Esophagus squamous epithelium (tissue), 5 donors: Measurements from ENCODE around the gene ETV6. TPM values are rescaled to one million over a fixed set of nuclear protein-coding genes. Genes with fewer than 3 reads are reported as not detected.
A peak's percentile ranks its signal among the peaks of the same experiment; 100 is the strongest.

ENCODE experiments used
- DNase-seq: peaks from one replicate; lab custom pipeline; 2025; lab: John Stamatoyannopoulos, UW
- H3K27ac ChIP-seq, 4 donors: fragments of 200-600 bp; sonication (generic); one replicate each; pipeline ENCODE4 v1.5.1; 2016 to 2019; ENCODE audit warnings: mild to moderate bottlenecking in 1 of 4
- H3K27me3 ChIP-seq, 4 donors: fragments of 200-600 bp; sonication (generic); 1 replicate in 3 of 4; 2 replicates in 1 of 4; pipeline versions ENCODE4 v1.5.1 to v1.6.0; 2017 to 2021; ENCODE audit warnings: antibody characterized with exemption in 1 of 4
- H3K36me3 ChIP-seq, 3 donors: fragments of 200-600 bp; sonication (generic); one replicate each; pipeline ENCODE4 v1.5.1; 2016 to 2019
- H3K4me1 ChIP-seq, 3 donors: fragments of 200-600 bp; sonication (generic); one replicate each; pipeline ENCODE4 v1.5.1; 2017 to 2019
- H3K4me3 ChIP-seq, 4 donors: fragments of 200-600 bp; sonication (generic); 1 replicate in 3 of 4; 2 replicates in 1 of 4; pipeline ENCODE4 v1.5.1; 2016 to 2019; ENCODE audit warnings: mild to moderate bottlenecking in 2 of 4, moderate library complexity in 1 of 4
- H3K9me3 ChIP-seq, 3 donors: fragments of 200-600 bp; sonication (generic); one replicate each; pipeline ENCODE4 v1.5.1; 2016 to 2019
- CTCF ChIP-seq, 6 experiments: fragments of 450-650 bp in 4 of 6; fragments of 200-600 bp in 2 of 6; sonication (generic) in 2 of 6; IDR thresholded peaks; one replicate each; pipeline ENCODE4 v1.5.1; 2016 to 2019; ENCODE audit warnings: antibody characterized with exemption in 6 of 6, mild to moderate bottlenecking in 4 of 6, moderate library complexity in 4 of 6
- POLR2A ChIP-seq, 4 donors: fragments of 450-650 bp; IDR thresholded peaks; one replicate each; pipeline ENCODE4 v1.6.1; 2017; ENCODE audit warnings: antibody characterized with exemption in 4 of 4, mild to moderate bottlenecking in 4 of 4, moderate library complexity in 3 of 4
- WGBS, 2 donors: methylation state at CpG; one replicate each; pipeline ENCODE4 v1.1.5; 2018; 5-methylcytosine and 5-hydroxymethylcytosine counted together
- intact Hi-C: fragments of 100-400 bp; cut with DNase I; formaldehyde crosslinking; loops from one replicate; pipeline ENCODE4 v1.15.0; 2022
- total RNA-seq, 4 donors: library from RNA; depleted of rRNA; stranded (reverse); fragments of >200 nt; gene quantifications; one replicate each; pipeline ENCODE4 v1.1.0, GENCODE V29; 2016
- donor health status: DM: yes; HTN: yes; CAD: no.

ETV6 gene
- total RNA-seq, 4 donors from 2014 or later: 11.3 to 17.3 (median 13.8) TPM

GRCh38 chr12:11758510-11759493, 109.3 kb downstream of the ETV6 start:
- TF ChIP-seq POLR2A (IDR thresholded peaks at IDR 0.05): no peak
- TF ChIP-seq CTCF (IDR thresholded peaks at IDR 0.05): no peak
- WGBS, 2 donors: 43 to 64% methylated on average over 14 of the region's 14 CpGs
- H3K9me3 ChIP-seq: no peaks in the 10 kb centered on the region
- peak overlapping the region; percentile 64 to 90 (median 83) for H3K27ac ChIP-seq
- intact Hi-C loops: no loop called here
- H3K27me3 ChIP-seq: no peaks in the 10 kb centered on the region
- H3K36me3 ChIP-seq: peaks cover 0 to 37% (median 0%) of the 10 kb centered on the region in 3 donors
- H3K4me3 ChIP-seq: no peak overlapping the region
- peak; percentile 10 for DNase-seq
- H3K4me1 ChIP-seq: peaks cover 16 to 70% (median 21%) of the 10 kb centered on the region in 3 donors

- Histone ChIP-seq H3K36me3 (peaks cover 0 to 30% (median 0%) of the 10 kb centered on the region in 3 donors), H3K27ac (peak overlapping the region; percentile 64 to 90 (median 83)), H3K4me3 (no peak overlapping the region), H3K9me3 (no peaks in the 10 kb centered on the region), H3K27me3 (no peaks in the 10 kb centered on the region), H3K4me1 (peaks cover 16 to 69% (median 21%) of the 10 kb centered on the region in 3 donors)
- intact Hi-C loops: no loop called here
- 77 to 80% methylated on average over 5 of the region's 5 CpGs for WGBS, 2 donors
- no peak for DNase-seq
- TF ChIP-seq POLR2A (IDR thresholded peaks at IDR 0.05) (no peak), CTCF (IDR thresholded peaks at IDR 0.05) (no peak)
Observed at GRCh38 chr12:11759494-11759878, 110.0 kb downstream of the ETV6 start.

- peaks cover 16 to 70% (median 21%) of the 10 kb centered on the region in 3 donors for H3K4me1 ChIP-seq
- no peak overlapping the region for H3K4me3 ChIP-seq
- intact Hi-C loops: no loop called here
- 64 to 78% methylated on average over 3 of the region's 3 CpGs for WGBS, 2 donors
- no peak for TF ChIP-seq CTCF (IDR thresholded peaks at IDR 0.05)
- no peak for TF ChIP-seq POLR2A (IDR thresholded peaks at IDR 0.05)
- DNase-seq: no peak
- peaks cover 0 to 26% (median 0%) of the 10 kb centered on the region in 3 donors for H3K36me3 ChIP-seq
- H3K27me3 ChIP-seq: no peaks in the 10 kb centered on the region
- no peaks in the 10 kb centered on the region for H3K9me3 ChIP-seq
- H3K27ac ChIP-seq: peak overlapping the region; percentile 64 to 90 (median 83)
Observed at GRCh38 chr12:11759899-11760298, 110.4 kb downstream of the ETV6 start.

- intact Hi-C loops: no loop called here
- H3K9me3 ChIP-seq: no peaks in the 10 kb centered on the region
- H3K4me1 ChIP-seq: peaks cover 16 to 70% (median 32%) of the 10 kb centered on the region in 3 donors
- no peak overlapping the region for H3K4me3 ChIP-seq
- H3K36me3 ChIP-seq: peaks cover 0 to 7% (median 0%) of the 10 kb centered on the region in 3 donors
- peak overlapping the region in 3 of 4 donors; percentile 78 to 87 (median 84) for H3K27ac ChIP-seq
- 61% methylated on average over 7 to 8 of the region's 8 CpGs for WGBS, 2 donors
- TF ChIP-seq CTCF (IDR thresholded peaks at IDR 0.05) (no peak), POLR2A (IDR thresholded peaks at IDR 0.05) (no peak)
- no peaks in the 10 kb centered on the region for H3K27me3 ChIP-seq
- no peak for DNase-seq
Observed at GRCh38 chr12:11761869-11762567, 112.5 kb downstream of the ETV6 start.
